HL-60 (cell line): ENCODE results near the gene SUPT5H.

Experiments
- POLR2AphosphoS5 ChIP-seq: IDR thresholded peaks from 2 replicates; pipeline ENCODE4 v1.6.1; 2012; ENCODE audit warnings: low read depth
- REST ChIP-seq: IDR thresholded peaks from 2 replicates; pipeline ENCODE4 v1.6.1; 2012; ENCODE audit warnings: low read depth; ENCODE audit not compliant: insufficient replicate concordance
- SPI1 ChIP-seq: IDR thresholded peaks from 2 replicates; pipeline ENCODE4 v1.6.1; 2012; ENCODE audit warnings: low read depth, mild to moderate bottlenecking, borderline replicate concordance
- TF ChIP-seq, protein P1 (sequence below): IDR thresholded peaks from one replicate; pipeline ENCODE4 v1.5.1; 2011; ENCODE audit warnings: low read length, control low read depth, inconsistent platforms; ENCODE audit not compliant: insufficient read depth

GRCh38 chr19:39524495-39524894 is 79.1 kb downstream of the SUPT5H start:
- TF ChIP-seq, protein P1, sequence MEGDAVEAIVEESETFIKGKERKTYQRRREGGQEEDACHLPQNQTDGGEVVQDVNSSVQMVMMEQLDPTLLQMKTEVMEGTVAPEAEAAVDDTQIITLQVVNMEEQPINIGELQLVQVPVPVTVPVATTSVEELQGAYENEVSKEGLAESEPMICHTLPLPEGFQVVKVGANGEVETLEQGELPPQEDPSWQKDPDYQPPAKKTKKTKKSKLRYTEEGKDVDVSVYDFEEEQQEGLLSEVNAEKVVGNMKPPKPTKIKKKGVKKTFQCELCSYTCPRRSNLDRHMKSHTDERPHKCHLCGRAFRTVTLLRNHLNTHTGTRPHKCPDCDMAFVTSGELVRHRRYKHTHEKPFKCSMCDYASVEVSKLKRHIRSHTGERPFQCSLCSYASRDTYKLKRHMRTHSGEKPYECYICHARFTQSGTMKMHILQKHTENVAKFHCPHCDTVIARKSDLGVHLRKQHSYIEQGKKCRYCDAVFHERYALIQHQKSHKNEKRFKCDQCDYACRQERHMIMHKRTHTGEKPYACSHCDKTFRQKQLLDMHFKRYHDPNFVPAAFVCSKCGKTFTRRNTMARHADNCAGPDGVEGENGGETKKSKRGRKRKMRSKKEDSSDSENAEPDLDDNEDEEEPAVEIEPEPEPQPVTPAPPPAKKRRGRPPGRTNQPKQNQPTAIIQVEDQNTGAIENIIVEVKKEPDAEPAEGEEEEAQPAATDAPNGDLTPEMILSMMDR = no peak
- TF ChIP-seq SPI1 (no peak), POLR2AphosphoS5 (no peak), REST (no peak)
